ENCODE data around the gene SPATA31E1.
"Not testable (repeated sequence)": the region's sequence is repeated elsewhere in the genome, so short reads cannot be mapped to it uniquely, and the experiment has no call there.

The SPATA31E1 gene

GRCh38 chr9:87894998-87895625, 12.4 kb downstream of the SPATA31E1 start:
- no peaks in the 10 kb centered on the region for H3K36me3 Mint-ChIP-seq (ENCODE audit: low read depth)
- no peak overlapping the region for H3K4me3 Mint-ChIP-seq
- TF ChIP-seq, protein P1, sequence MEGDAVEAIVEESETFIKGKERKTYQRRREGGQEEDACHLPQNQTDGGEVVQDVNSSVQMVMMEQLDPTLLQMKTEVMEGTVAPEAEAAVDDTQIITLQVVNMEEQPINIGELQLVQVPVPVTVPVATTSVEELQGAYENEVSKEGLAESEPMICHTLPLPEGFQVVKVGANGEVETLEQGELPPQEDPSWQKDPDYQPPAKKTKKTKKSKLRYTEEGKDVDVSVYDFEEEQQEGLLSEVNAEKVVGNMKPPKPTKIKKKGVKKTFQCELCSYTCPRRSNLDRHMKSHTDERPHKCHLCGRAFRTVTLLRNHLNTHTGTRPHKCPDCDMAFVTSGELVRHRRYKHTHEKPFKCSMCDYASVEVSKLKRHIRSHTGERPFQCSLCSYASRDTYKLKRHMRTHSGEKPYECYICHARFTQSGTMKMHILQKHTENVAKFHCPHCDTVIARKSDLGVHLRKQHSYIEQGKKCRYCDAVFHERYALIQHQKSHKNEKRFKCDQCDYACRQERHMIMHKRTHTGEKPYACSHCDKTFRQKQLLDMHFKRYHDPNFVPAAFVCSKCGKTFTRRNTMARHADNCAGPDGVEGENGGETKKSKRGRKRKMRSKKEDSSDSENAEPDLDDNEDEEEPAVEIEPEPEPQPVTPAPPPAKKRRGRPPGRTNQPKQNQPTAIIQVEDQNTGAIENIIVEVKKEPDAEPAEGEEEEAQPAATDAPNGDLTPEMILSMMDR (IDR thresholded peaks at IDR 0.05): no peak
- H3K4me1 Mint-ChIP-seq: no peaks in the 10 kb centered on the region
- no peak for DNase-seq
- H3K9me3 Mint-ChIP-seq: peaks cover 19% of the 10 kb centered on the region
- peaks cover 5% of the 10 kb centered on the region for H3K27me3 Mint-ChIP-seq (ENCODE audit: low read depth, poor library complexity)
- H3K27ac Mint-ChIP-seq: no peak overlapping the region

DNA sequence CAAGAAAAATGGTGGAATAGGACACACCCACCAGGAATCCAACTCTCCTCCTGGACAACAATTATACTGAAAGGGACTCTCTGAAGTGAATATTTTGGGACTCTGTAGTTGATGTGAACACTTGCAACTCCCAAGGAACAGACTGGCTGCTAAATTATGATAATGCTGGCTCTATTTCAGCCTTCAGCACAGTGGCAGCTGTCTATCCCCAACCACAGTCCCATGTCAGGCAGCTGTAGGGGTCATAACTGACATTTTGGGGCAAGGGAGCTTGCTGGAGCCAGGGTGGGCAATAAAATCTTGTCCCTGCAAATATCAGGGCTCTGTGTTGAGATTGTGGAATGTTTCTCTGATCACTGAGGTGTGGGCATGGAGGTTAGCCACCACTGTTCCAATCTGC, 14.2 kb downstream of the SPATA31E1 start:
- H3K27ac Mint-ChIP-seq: no peak overlapping the region
- H3K9me3 Mint-ChIP-seq: peaks cover 30% of the 10 kb centered on the region
- peaks cover 5% of the 10 kb centered on the region for H3K27me3 Mint-ChIP-seq (ENCODE audit: low read depth, poor library complexity)
- DNase-seq: no peak
- H3K4me1 Mint-ChIP-seq: no peaks in the 10 kb centered on the region
- TF ChIP-seq, protein P1 (IDR thresholded peaks at IDR 0.05): no peak
- H3K4me3 Mint-ChIP-seq: no peak overlapping the region
- H3K36me3 Mint-ChIP-seq (ENCODE audit: low read depth): no peaks in the 10 kb centered on the region

DNA sequence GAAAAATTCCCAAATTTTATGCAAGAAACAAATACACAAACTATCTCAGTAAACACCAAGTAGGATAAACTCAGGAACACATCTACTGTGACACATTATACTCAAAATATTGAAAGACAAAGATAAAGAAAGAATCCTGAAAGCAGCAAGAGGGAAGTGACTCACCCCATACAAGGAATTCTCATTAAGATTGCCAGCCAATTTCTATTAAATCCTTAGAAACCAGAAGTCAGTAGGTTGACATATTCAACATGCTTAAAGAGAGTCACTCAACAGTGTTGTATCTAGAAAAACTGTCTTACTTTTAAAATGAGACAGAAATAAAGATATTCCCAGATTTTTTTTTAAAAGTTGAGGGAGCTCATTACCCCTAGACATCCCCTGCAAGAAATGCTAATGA, 15.5 kb downstream of the SPATA31E1 start:
- no peak for DNase-seq
- Mint-ChIP-seq H3K36me3 (ENCODE audit: low read depth) (no peaks in the 10 kb centered on the region), H3K27ac (no peak overlapping the region), H3K27me3 (ENCODE audit: low read depth, poor library complexity) (peaks cover 5% of the 10 kb centered on the region), H3K4me3 (no peak overlapping the region), H3K4me1 (no peaks in the 10 kb centered on the region), H3K9me3 (peaks cover 41% of the 10 kb centered on the region)
- TF ChIP-seq, protein P1 (IDR thresholded peaks at IDR 0.05): no peak

DNA sequence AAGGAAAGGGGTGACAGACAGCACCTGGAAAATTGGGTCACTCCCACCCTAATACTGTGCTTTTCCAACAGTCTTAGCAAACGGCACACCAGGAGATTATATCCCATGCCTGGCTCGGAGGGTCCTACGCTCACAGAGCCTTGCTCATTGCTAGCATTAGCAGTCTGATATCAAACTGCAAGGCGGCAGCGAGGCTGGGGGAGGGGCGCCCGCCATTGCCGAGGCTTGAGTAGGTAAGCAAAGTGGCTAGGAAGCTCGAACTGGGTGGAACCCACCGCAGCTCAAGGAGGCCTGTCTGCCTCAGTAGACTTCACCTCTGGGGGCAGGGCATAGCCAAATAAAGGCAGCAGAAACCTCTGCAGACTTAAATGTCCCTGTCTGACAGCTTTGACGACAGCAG, 19.7 kb downstream of the SPATA31E1 start:
- H3K4me3 Mint-ChIP-seq; DNase-seq; H3K27ac Mint-ChIP-seq; H3K4me1 Mint-ChIP-seq; H3K36me3 Mint-ChIP-seq (ENCODE audit: low read depth); H3K27me3 Mint-ChIP-seq (ENCODE audit: low read depth, poor library complexity): not testable (repeated sequence)
- peaks cover 65% of the 10 kb centered on the region for H3K9me3 Mint-ChIP-seq

- H3K4me1 Mint-ChIP-seq: no peaks in the 10 kb centered on the region
- DNase-seq: no peak
- TF ChIP-seq, protein P1 (IDR thresholded peaks at IDR 0.05): no peak
- H3K4me3 Mint-ChIP-seq: no peak overlapping the region
- H3K27ac Mint-ChIP-seq: no peak overlapping the region
- peaks cover 22% of the 10 kb centered on the region for H3K9me3 Mint-ChIP-seq
- H3K36me3 Mint-ChIP-seq (ENCODE audit: low read depth): no peaks in the 10 kb centered on the region
- H3K27me3 Mint-ChIP-seq (ENCODE audit: low read depth, poor library complexity): peaks cover 9% of the 10 kb centered on the region
These were observed 26.8 kb downstream of the SPATA31E1 start for GRCh38 chr9:87909310-87910041.

GRCh38 chr9:87910821-87911220, 28.1 kb downstream of the SPATA31E1 start:
- TF ChIP-seq, protein P1 (IDR thresholded peaks at IDR 0.05): no peak
- Mint-ChIP-seq H3K36me3 (ENCODE audit: low read depth) (no peaks in the 10 kb centered on the region), H3K27ac (no peak overlapping the region), H3K9me3 (peaks cover 11% of the 10 kb centered on the region), H3K27me3 (ENCODE audit: low read depth, poor library complexity) (peaks cover 9% of the 10 kb centered on the region), H3K4me3 (no peak overlapping the region), H3K4me1 (no peaks in the 10 kb centered on the region)
- no peak for DNase-seq

DNA sequence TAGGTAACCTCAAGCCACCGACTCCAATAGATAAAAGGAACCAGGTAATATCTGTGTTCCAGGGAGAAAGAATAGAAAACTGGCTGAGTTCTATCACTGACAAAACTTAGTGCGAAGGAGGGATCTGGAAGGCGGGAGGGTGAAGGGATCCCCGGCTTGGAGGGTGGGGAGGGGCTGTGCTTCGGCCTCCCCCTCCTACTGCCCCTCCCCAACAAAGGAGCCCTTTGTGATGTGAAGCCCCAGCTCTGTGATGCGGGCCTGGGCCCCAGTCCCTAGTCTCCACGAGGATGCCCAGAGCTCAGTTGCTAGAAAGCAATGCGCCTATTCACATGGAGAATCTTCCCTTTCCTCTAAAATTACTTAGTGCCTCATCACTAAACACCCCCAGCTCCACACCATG, 35.0 kb downstream of the SPATA31E1 start, which contains the start of gene SPATA31C1:
Gene SPATA31C1 (plus strand): TSS at position 301 of the 400 bp plus-strand sequence.
- not testable (repeated sequence) for H3K4me3 Mint-ChIP-seq

GRCh38 chr9:87919013-87919412, 36.3 kb downstream of the SPATA31E1 start:
- not testable (repeated sequence) for H3K27me3 Mint-ChIP-seq (ENCODE audit: low read depth, poor library complexity); H3K27ac Mint-ChIP-seq; H3K36me3 Mint-ChIP-seq (ENCODE audit: low read depth); H3K9me3 Mint-ChIP-seq; H3K4me1 Mint-ChIP-seq; DNase-seq; H3K4me3 Mint-ChIP-seq

More for the DNA sequence above, 35.0 kb downstream of the SPATA31E1 start, which contains the start of gene SPATA31C1:
- H3K4me1 Mint-ChIP-seq; H3K9me3 Mint-ChIP-seq; H3K27ac Mint-ChIP-seq; H3K27me3 Mint-ChIP-seq (ENCODE audit: low read depth, poor library complexity); H3K36me3 Mint-ChIP-seq (ENCODE audit: low read depth); DNase-seq: not testable (repeated sequence)

- H3K27me3 Mint-ChIP-seq (ENCODE audit: low read depth, poor library complexity); H3K9me3 Mint-ChIP-seq; H3K27ac Mint-ChIP-seq; H3K4me3 Mint-ChIP-seq; DNase-seq; H3K36me3 Mint-ChIP-seq (ENCODE audit: low read depth); H3K4me1 Mint-ChIP-seq: not testable (repeated sequence)
These were observed 38.9 kb downstream of the SPATA31E1 start for GRCh38 chr9:87921561-87921960.

Data from nephron progenitor cell (in vitro differentiated cells).